ENCODE measurements around the gene RPH3AL. TPM values are rescaled to one million over a fixed set of nuclear protein-coding genes. Genes with fewer than 3 reads are reported as not detected.

The RPH3AL gene
- total RNA-seq, 6 experiments from 2014 or later: 17.6 to 74.0 (median 25.7) TPM

- intact Hi-C loops (cut with DNase I): no loop called here
- Histone ChIP-seq H3K4me3 (no peak overlapping the region), H3K4me1 (peaks cover 0 to 16% (median 4%) of the 10 kb centered on the region in 4 donors), H3K9me3 (no peaks in the 10 kb centered on the region), H3K36me3 (no peaks in the 10 kb centered on the region), H3K27ac (no peak overlapping the region), H3K27me3 (no peaks in the 10 kb centered on the region)
- 91% methylated on average over 11 of the region's 13 CpGs for WGBS (ENCODE audit: insufficient coverage, low coverage, low lambda C conversion rate, missing lambda C conversion rate)
- DNase-seq (peak in 2 of 3 donors; percentile 20), ATAC-seq (no peak)
- TF ChIP-seq CTCF (IDR thresholded peaks at IDR 0.05) (no peak), POLR2A (IDR thresholded peaks at IDR 0.05) (no peak)
Observed at GRCh38 chr17:252456-252855, 100.2 kb downstream of the RPH3AL start.

GRCh38 chr17:251531-251930 lies 101.1 kb downstream of the RPH3AL start:
- H3K27me3 ChIP-seq: no peaks in the 10 kb centered on the region
- intact Hi-C loops (cut with DNase I): no loop called here
- H3K4me3 ChIP-seq: no peak overlapping the region
- H3K4me1 ChIP-seq: peaks cover 0 to 16% (median 4%) of the 10 kb centered on the region in 4 donors
- H3K9me3 ChIP-seq: no peaks in the 10 kb centered on the region
- 94% methylated on average over 5 of the region's 12 CpGs for WGBS (ENCODE audit: insufficient coverage, low coverage, low lambda C conversion rate, missing lambda C conversion rate)
- peak in 2 of 3 donors; percentile 32 to 33 for DNase-seq
- H3K27ac ChIP-seq: no peak overlapping the region
- no peak for ATAC-seq
- no peaks in the 10 kb centered on the region for H3K36me3 ChIP-seq
- TF ChIP-seq POLR2A (IDR thresholded peaks at IDR 0.05): no peak
- no peak for TF ChIP-seq CTCF (IDR thresholded peaks at IDR 0.05)

GRCh38 chr17:250487-251300 lies 101.9 kb downstream of the RPH3AL start:
- TF ChIP-seq CTCF (IDR thresholded peaks at IDR 0.05) (no peak), POLR2A (IDR thresholded peaks at IDR 0.05) (no peak)
- DNase-seq (peak; percentile 3 to 35 (median 27)), ATAC-seq (no peak)
- Histone ChIP-seq H3K36me3 (peaks cover 0 to 6% (median 0%) of the 10 kb centered on the region in 4 donors), H3K27me3 (no peaks in the 10 kb centered on the region), H3K27ac (no peak overlapping the region), H3K9me3 (no peaks in the 10 kb centered on the region), H3K4me1 (peaks cover 0 to 16% (median 4%) of the 10 kb centered on the region in 4 donors), H3K4me3 (no peak overlapping the region)
- intact Hi-C loops (cut with DNase I): no loop called here
- 96% methylated on average over 5 of the region's 27 CpGs for WGBS (ENCODE audit: insufficient coverage, low coverage, low lambda C conversion rate, missing lambda C conversion rate)

- Histone ChIP-seq H3K4me1 (peaks cover 0 to 16% (median 4%) of the 10 kb centered on the region in 4 donors), H3K27ac (no peak overlapping the region), H3K27me3 (no peaks in the 10 kb centered on the region), H3K36me3 (peaks cover 0 to 8% (median 0%) of the 10 kb centered on the region in 4 donors), H3K9me3 (no peaks in the 10 kb centered on the region), H3K4me3 (no peak overlapping the region)
- DNase-seq (peak in 2 of 3 donors; percentile 32 to 47), ATAC-seq (peak in 2 of 4 donors; percentile 11 to 35)
- intact Hi-C loops (cut with DNase I): no loop called here
- TF ChIP-seq POLR2A (IDR thresholded peaks at IDR 0.05) (no peak), CTCF (IDR thresholded peaks at IDR 0.05) (no peak)
- WGBS (ENCODE audit: insufficient coverage, low coverage, low lambda C conversion rate, missing lambda C conversion rate): 74% methylated on average over 12 of the region's 24 CpGs
Observed at GRCh38 chr17:249236-249993, 103.2 kb downstream of the RPH3AL start.

All from right lobe of liver (tissue), 6 donors.